GM12878 (cell line): ENCODE results near the gene HOXA1. TPM values are rescaled to one million over a fixed set of nuclear protein-coding genes. Genes with fewer than 3 reads are reported as not detected.
A peak's percentile ranks its signal among the peaks of the same experiment; 100 is the strongest.

Source experiments
- ATAC-seq: fragments of 200-7000 bp; cut with Tn5 transposase; 3 replicates; pipeline ENCODE4 v1.9.1; 2020; ENCODE audit warnings: mild to moderate bottlenecking, moderate library complexity
- BruUV-seq: library from RNA; stranded (reverse); fragments of 400-500 nt; replicated peaks from 2 replicates; lab custom pipeline; 2021; lab: Mats Ljungman, UMichigan
- CTCF ChIA-PET: fragments of 300-600 bp; sonication (Branson Sonifier 250); formaldehyde crosslinking; extraction: SDS; loops from one replicate; lab custom pipeline; 2021; ENCODE audit warnings: inconsistent platforms; lab: Yijun Ruan, JAX
- POLR2A ChIA-PET: fragments of 350-600 bp; formaldehyde crosslinking; extraction: SDS; loops from one replicate; lab custom pipeline; 2021; ENCODE audit warnings: inconsistent platforms; lab: Charles Lee
- RAD21 ChIA-PET: fragments of 300-600 bp; sonication (Branson Sonifier 250); formaldehyde crosslinking; loops from one replicate; lab custom pipeline; 2023; ENCODE audit warnings: antibody characterized with exemption; ENCODE audit not compliant: unreplicated experiment; lab: Charles Lee
- SMC1A ChIA-PET: fragments of 300-600 bp; sonication (Branson Sonifier 250); formaldehyde crosslinking; loops from one replicate; lab custom pipeline; 2023; ENCODE audit not compliant: unreplicated experiment, uncharacterized antibody; lab: Charles Lee
- DNase-seq: peaks from one replicate; pipeline ENCODE4 v3.0.0-alpha.2; 2011; ENCODE audit warnings: low read depth, low spot score
- FAIRE-seq: peaks from 3 replicates; lab custom pipeline; 2011; peaks lifted over from hg19 to GRCh38; lab: Jason Lieb, UNC
- H2AFZ ChIP-seq: 2 replicates; pipeline ENCODE4 v1.6.0; 2011; ENCODE audit warnings: low read depth, low read length, control low read depth; ENCODE audit not compliant: control insufficient read depth
- H3K27ac ChIP-seq: 2 replicates; pipeline ENCODE4 v1.5.1; 2011; ENCODE audit warnings: control low read depth; ENCODE audit not compliant: control insufficient read depth, insufficient read depth
- H3K27me3 ChIP-seq, 2 experiments: replicated peaks in 1 of 2; 2 replicates each; pipeline versions ENCODE4 v1.6.0 to v1.6.1; 2011; ENCODE audit warnings: low read length in 1 of 2; ENCODE audit not compliant: control insufficient read depth in 2 of 2, insufficient read depth in 2 of 2
- H3K36me3 ChIP-seq, 2 experiments: 2 replicates each; pipeline ENCODE4 v1.5.1; 2011; ENCODE audit warnings: low read length in 1 of 2; ENCODE audit not compliant: control insufficient read depth in 2 of 2, insufficient read depth in 2 of 2
- H3K4me1 ChIP-seq: 2 replicates; pipeline ENCODE4 v1.6.1; 2011; ENCODE audit warnings: mild to moderate bottlenecking, low read length, moderate library complexity, mixed read lengths; ENCODE audit not compliant: control insufficient read depth, insufficient read depth
- H3K4me2 ChIP-seq: 2 replicates; pipeline ENCODE4 v1.6.0; 2011; ENCODE audit warnings: control low read depth; ENCODE audit not compliant: control insufficient read depth, insufficient read depth
- H3K4me3 ChIP-seq: fragments of 200-600 bp; sonication (generic); 2 replicates; pipeline ENCODE4 v1.5.1; 2016
- H3K79me2 ChIP-seq: 2 replicates; pipeline ENCODE4 v1.6.0; 2011; ENCODE audit warnings: low read length; ENCODE audit not compliant: control insufficient read depth, insufficient read depth
- H3K9ac ChIP-seq: 2 replicates; pipeline ENCODE4 v1.8.0; 2011; ENCODE audit warnings: low read length, control low read depth, mixed read lengths; ENCODE audit not compliant: control insufficient read depth, insufficient read depth
- H3K9me3 ChIP-seq: replicated peaks from 3 replicates; pipeline ENCODE4 v1.5.1; 2011; ENCODE audit warnings: mild to moderate bottlenecking, low read length; ENCODE audit not compliant: control insufficient read depth, insufficient read depth
- H4K20me1 ChIP-seq: 2 replicates; pipeline ENCODE4 v1.6.0; 2011; ENCODE audit not compliant: control insufficient read depth, insufficient read depth
- SPI1 ChIP-seq: IDR thresholded peaks from 2 replicates; pipeline ENCODE4 v1.6.1; 2011; ENCODE audit warnings: low read depth, mild to moderate bottlenecking, low read length, moderate library complexity, borderline replicate concordance; ENCODE audit not compliant: insufficient read depth
- WGBS: methylation state at CpG from one replicate; pipeline ENCODE4 v1.1.6; 2016; ENCODE audit warnings: low lambda C conversion rate; ENCODE audit not compliant: insufficient replicate concordance, insufficient coverage; ENCODE audit errors: missing lambda C conversion rate; 5-methylcytosine and 5-hydroxymethylcytosine counted together
- in situ Hi-C: fragments of 300-500 bp; cut with MboI; formaldehyde crosslinking; loops from 9 replicates; pipeline ENCODE4 v1.14.3; 2018; ENCODE audit warnings: mixed read lengths
- intact Hi-C: fragments of 100-400 bp; cut with micrococcal nuclease; formaldehyde crosslinking; loops from one replicate; pipeline ENCODE4 v1.14.2; 2022; ENCODE audit not compliant: unreplicated experiment
- polyA plus RNA-seq, 11 experiments: library from polyadenylated mRNA; depleted of rRNA in 4 of 11; unstranded in 6 of 11; stranded (reverse) in 5 of 11; fragments of >200 nt; fragmentation: Nextera tagmentation in 4 of 11; fragmentation: Illumina TruSeq in 1 of 11; extraction: Ambion mirVana in 4 of 11; extraction: Trizol in 1 of 11; gene quantifications; 1 replicate in 1 of 11; 2 replicates in 10 of 11; pipeline versions ENCODE4 v1.2.1 to v1.2.3, GENCODE V29; 2011 to 2016; ENCODE audit warnings: inconsistent platforms in 2 of 11, missing spikeins in 2 of 11, low read depth in 1 of 11
- total RNA-seq, 4 experiments: library from RNA; depleted of rRNA in 3 of 4; stranded (reverse); fragments of >200 nt in 3 of 4; fragmentation: Illumina TruSeq in 1 of 4; extraction: Trizol in 1 of 4; gene quantifications; 2 replicates each; pipeline versions ENCODE4 v1.2.1 to v1.2.3, GENCODE V29; 2013 to 2021
- TF ChIP-seq, protein P1 (sequence below): fragments of 450-650 bp; IDR thresholded peaks from 2 replicates; pipeline ENCODE4 v1.6.1; 2018; ENCODE audit warnings: borderline replicate concordance, mild to moderate bottlenecking; ENCODE audit not compliant: partially characterized antibody

The HOXA1 gene
- total and polyA plus RNA-seq, 10 of the 15 experiments (the other 5 are each of a cell fraction or from before 2014, with no cell fraction given), result 0.06 to 1.7 (median 0.18) TPM; not detected in 3

DNA sequence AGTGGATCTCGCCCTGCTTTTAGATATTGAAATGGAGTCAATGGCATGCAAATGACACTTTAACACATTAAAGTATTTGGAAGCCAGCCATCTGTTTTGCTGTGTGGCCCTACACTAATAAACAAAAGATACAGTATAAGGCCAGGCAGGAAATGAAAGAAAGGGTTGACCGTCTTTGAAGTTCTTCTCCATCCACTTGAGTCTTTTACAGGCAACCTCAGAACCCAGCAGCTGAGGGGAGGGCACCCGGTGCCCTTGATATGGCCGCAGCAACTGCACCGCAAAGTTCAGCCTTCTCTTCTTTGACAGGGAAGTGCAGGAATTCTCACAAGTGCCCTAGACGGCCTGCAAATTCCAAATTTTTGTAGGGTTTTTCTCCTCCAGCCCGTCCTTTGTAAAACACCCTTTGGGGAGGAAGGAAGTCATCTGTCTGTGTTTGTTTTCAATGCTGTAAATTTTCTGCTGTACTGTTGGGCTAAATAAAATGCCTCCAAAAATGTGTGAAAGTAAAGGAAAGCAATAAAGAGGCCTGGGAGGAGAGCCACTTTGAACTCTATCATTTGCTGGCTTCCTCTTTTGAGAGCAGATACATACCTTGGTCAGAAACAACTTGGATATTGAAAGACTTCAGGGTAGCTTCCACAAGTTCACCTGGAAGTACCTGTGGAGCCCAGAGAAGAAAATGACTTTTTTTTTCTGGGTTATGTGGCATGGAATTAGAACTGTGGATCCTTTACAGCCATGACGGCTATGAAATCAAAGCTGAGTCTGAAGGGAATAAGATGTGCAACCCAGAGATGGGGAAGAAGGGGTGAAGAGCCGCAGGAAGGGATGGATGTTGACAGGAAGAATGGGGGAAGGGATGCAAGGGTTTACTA is 3.6 kb downstream of the HOXA1 start:
- Histone ChIP-seq H3K36me3 (no peaks in the 10 kb centered on the region), H3K27ac (no peak overlapping the region), H4K20me1 (no peaks in the 10 kb centered on the region), H3K9ac (no peak overlapping the region), H3K4me2 (no peak overlapping the region), H3K9me3 (peaks cover 3% of the 10 kb centered on the region; the same call in 1 of the 3 replicates), H3K79me2 (no peaks in the 10 kb centered on the region), H3K4me1 (peaks cover 3% of the 10 kb centered on the region), H3K27me3 (peaks cover 0 to 23% of the 10 kb centered on the region in 2 experiments; a peak in 3 of 4 replicates), H3K4me3 (no peak overlapping the region), H2AFZ (no peak overlapping the region)
- RAD21 ChIA-PET, result interaction anchor here (1.0 to 3.7 kb wide), 4 partner anchors 9 to 229 kb away, joined by 3 to 24 read pairs (median 4); no protein-coding TSS in a partner anchor
- CTCF ChIA-PET, result interaction anchor here (0.8 to 3.4 kb wide), 4 partner anchors 8 to 238 kb away, joined by 3 to 18 read pairs (median 6); no protein-coding TSS in a partner anchor
- intact Hi-C loops (no loop called here), in situ Hi-C loops (no loop called here)
- TF ChIP-seq, protein P1, sequence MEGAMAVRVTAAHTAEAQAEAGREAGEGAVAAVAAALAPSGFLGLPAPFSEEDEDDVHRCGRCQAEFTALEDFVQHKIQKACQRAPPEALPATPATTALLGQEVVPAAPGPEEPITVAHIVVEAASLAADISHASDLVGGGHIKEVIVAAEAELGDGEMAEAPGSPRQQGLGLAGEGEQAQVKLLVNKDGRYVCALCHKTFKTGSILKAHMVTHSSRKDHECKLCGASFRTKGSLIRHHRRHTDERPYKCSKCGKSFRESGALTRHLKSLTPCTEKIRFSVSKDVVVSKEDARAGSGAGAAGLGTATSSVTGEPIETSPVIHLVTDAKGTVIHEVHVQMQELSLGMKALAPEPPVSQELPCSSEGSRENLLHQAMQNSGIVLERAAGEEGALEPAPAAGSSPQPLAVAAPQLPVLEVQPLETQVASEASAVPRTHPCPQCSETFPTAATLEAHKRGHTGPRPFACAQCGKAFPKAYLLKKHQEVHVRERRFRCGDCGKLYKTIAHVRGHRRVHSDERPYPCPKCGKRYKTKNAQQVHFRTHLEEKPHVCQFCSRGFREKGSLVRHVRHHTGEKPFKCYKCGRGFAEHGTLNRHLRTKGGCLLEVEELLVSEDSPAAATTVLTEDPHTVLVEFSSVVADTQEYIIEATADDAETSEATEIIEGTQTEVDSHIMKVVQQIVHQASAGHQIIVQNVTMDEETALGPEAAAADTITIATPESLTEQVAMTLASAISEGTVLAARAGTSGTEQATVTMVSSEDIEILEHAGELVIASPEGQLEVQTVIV, result no peak
- 0 out of 2 replicates have a peak, but pooled peaks have one; percentile 3 for TF ChIP-seq SPI1
- FAIRE-seq, result no peak
- no peak for ATAC-seq
- SMC1A ChIA-PET, result interaction anchor here (0.7 to 7.9 kb wide), 7 partner anchors 10 to 1849 kb away, joined by 3 to 110 read pairs (median 3); no protein-coding TSS in a partner anchor
- WGBS, result 62% methylated on average over 9 of the region's 9 CpGs
- DNase-seq, result no peak
- no TSS peak for BruUV-seq
- POLR2A ChIA-PET, result interaction anchor here (0.5 to 1.6 kb wide), 5 partner anchors 9 to 1660 kb away, joined by 3 to 10 read pairs (median 4); no protein-coding TSS in a partner anchor
